Measurements from ENCODE around the gene OR52H1. TPM values are rescaled to one million over a fixed set of nuclear protein-coding genes. Genes with fewer than 3 reads are reported as not detected.

The OR52H1 gene
- total and polyA plus RNA-seq, 2 of the 8 experiments (the other 6 are each of a cell fraction or from before 2014, with no cell fraction given): 0.09 TPM; not detected in 1

Other genes starting within 250 kb of the OR52H1 start
- gene OR51B4, start 246.6 kb downstream of the OR52H1 start, total RNA-seq (2021; fragmentation: NEBNext Ultra II Directional; extraction: Animal tissue kit (Norgen Biotek cat#: 25700)): not detected in 2 replicates
- not detected in 2 replicates for gene OR51B4, start 246.6 kb downstream of the OR52H1 start, polyA plus RNA-seq (2011; rRNA removed)
- not detected in 2 replicates for gene OR51B2, start 224.2 kb downstream of the OR52H1 start, total RNA-seq (2021; fragmentation: NEBNext Ultra II Directional; extraction: Animal tissue kit (Norgen Biotek cat#: 25700))
- not detected in 2 replicates for gene OR51B2, start 224.2 kb downstream of the OR52H1 start, polyA plus RNA-seq (2011; rRNA removed)
- gene OR51B5, start 205.0 kb downstream of the OR52H1 start, total RNA-seq (2021; fragmentation: NEBNext Ultra II Directional; extraction: Animal tissue kit (Norgen Biotek cat#: 25700)): not detected in 2 replicates
- 0.06 TPM in 1 of 2 replicates, not detected in the other for gene OR51B5, start 205.0 kb downstream of the OR52H1 start, polyA plus RNA-seq (2011; rRNA removed)
- not detected in 2 replicates for gene OR51B6, start 197.0 kb downstream of the OR52H1 start, total RNA-seq (2021; fragmentation: NEBNext Ultra II Directional; extraction: Animal tissue kit (Norgen Biotek cat#: 25700))
- not detected in 2 replicates for gene OR51B6, start 197.0 kb downstream of the OR52H1 start, polyA plus RNA-seq (2011; rRNA removed)
- not detected in 2 replicates for gene OR51M1, start 164.7 kb downstream of the OR52H1 start, total RNA-seq (2021; fragmentation: NEBNext Ultra II Directional; extraction: Animal tissue kit (Norgen Biotek cat#: 25700))
- gene OR51M1, start 164.7 kb downstream of the OR52H1 start, polyA plus RNA-seq (2011; rRNA removed): 0.08 TPM in 1 of 2 replicates, not detected in the other
- not detected in 2 replicates for gene OR51Q1, start 126.4 kb downstream of the OR52H1 start, total RNA-seq (2021; fragmentation: NEBNext Ultra II Directional; extraction: Animal tissue kit (Norgen Biotek cat#: 25700))
- 0.08 and 0.13 TPM in 2 replicates for gene OR51Q1, start 126.4 kb downstream of the OR52H1 start, polyA plus RNA-seq (2011; rRNA removed)
- not detected in 2 replicates for gene OR51I1, start 107.0 kb downstream of the OR52H1 start, total RNA-seq (2021; fragmentation: NEBNext Ultra II Directional; extraction: Animal tissue kit (Norgen Biotek cat#: 25700))
- gene OR51I1, start 107.0 kb downstream of the OR52H1 start, polyA plus RNA-seq (2011; rRNA removed): not detected in 2 replicates
- not detected in 2 replicates for gene OR51I2, start 99.2 kb downstream of the OR52H1 start, total RNA-seq (2021; fragmentation: NEBNext Ultra II Directional; extraction: Animal tissue kit (Norgen Biotek cat#: 25700))
- gene OR51I2, start 99.2 kb downstream of the OR52H1 start, polyA plus RNA-seq (2011; rRNA removed): not detected in 2 replicates
- gene OR52D1, start 59.9 kb downstream of the OR52H1 start, total RNA-seq (2021; fragmentation: NEBNext Ultra II Directional; extraction: Animal tissue kit (Norgen Biotek cat#: 25700)): not detected in 2 replicates
- gene OR52D1, start 59.9 kb downstream of the OR52H1 start, polyA plus RNA-seq (2011; rRNA removed): not detected in 2 replicates
- not detected in 2 replicates for gene UBQLN3, start 38.6 kb downstream of the OR52H1 start, total RNA-seq (2021; fragmentation: NEBNext Ultra II Directional; extraction: Animal tissue kit (Norgen Biotek cat#: 25700))
- not detected in 2 replicates for gene UBQLN3, start 38.6 kb downstream of the OR52H1 start, polyA plus RNA-seq (2011; rRNA removed)
- not detected in 2 replicates for gene UBQLNL, start 31.8 kb downstream of the OR52H1 start, total RNA-seq (2021; fragmentation: NEBNext Ultra II Directional; extraction: Animal tissue kit (Norgen Biotek cat#: 25700))
- gene UBQLNL, start 31.8 kb downstream of the OR52H1 start, polyA plus RNA-seq (2011; rRNA removed): 0.22 and 0.35 TPM in 2 replicates
- not detected in 2 replicates for gene OR52B6, start 32.3 kb upstream of the OR52H1 start, total RNA-seq (2021; fragmentation: NEBNext Ultra II Directional; extraction: Animal tissue kit (Norgen Biotek cat#: 25700))
- gene OR52B6, start 32.3 kb upstream of the OR52H1 start, polyA plus RNA-seq (2011; rRNA removed): not detected in 2 replicates
- gene TRIM6, start 48.1 kb upstream of the OR52H1 start, total RNA-seq (2021; fragmentation: NEBNext Ultra II Directional; extraction: Animal tissue kit (Norgen Biotek cat#: 25700)): 20.6 and 21.6 TPM in 2 replicates
- 21.8 and 23.3 TPM in 2 replicates for gene TRIM6, start 48.1 kb upstream of the OR52H1 start, polyA plus RNA-seq (2011; rRNA removed)
- 0.63 and 0.76 TPM in 2 replicates for gene TRIM34, start 76.5 kb upstream of the OR52H1 start, total RNA-seq (2021; fragmentation: NEBNext Ultra II Directional; extraction: Animal tissue kit (Norgen Biotek cat#: 25700))
- 2.6 and 5.8 TPM in 2 replicates for gene TRIM34, start 76.5 kb upstream of the OR52H1 start, polyA plus RNA-seq (2011; rRNA removed)
- gene TRIM5, start 136.5 kb upstream of the OR52H1 start, total RNA-seq (2021; fragmentation: NEBNext Ultra II Directional; extraction: Animal tissue kit (Norgen Biotek cat#: 25700)): 33.3 and 35.5 TPM in 2 replicates
- gene TRIM5, start 136.5 kb upstream of the OR52H1 start, polyA plus RNA-seq (2011; rRNA removed): 14.5 and 23.5 TPM in 2 replicates
- 56.0 and 57.4 TPM in 2 replicates for gene TRIM22, start 141.2 kb upstream of the OR52H1 start, total RNA-seq (2021; fragmentation: NEBNext Ultra II Directional; extraction: Animal tissue kit (Norgen Biotek cat#: 25700))
- 42.9 and 82.7 TPM in 2 replicates for gene TRIM22, start 141.2 kb upstream of the OR52H1 start, polyA plus RNA-seq (2011; rRNA removed)
- gene OR56B1, start 187.9 kb upstream of the OR52H1 start, total RNA-seq (2021; fragmentation: NEBNext Ultra II Directional; extraction: Animal tissue kit (Norgen Biotek cat#: 25700)): not detected in 2 replicates
- gene OR56B1, start 187.9 kb upstream of the OR52H1 start, polyA plus RNA-seq (2011; rRNA removed): 0.08 and 0.20 TPM in 2 replicates
- not detected in 2 replicates for gene OR52N4, start 205.7 kb upstream of the OR52H1 start, total RNA-seq (2021; fragmentation: NEBNext Ultra II Directional; extraction: Animal tissue kit (Norgen Biotek cat#: 25700))
- gene OR52N4, start 205.7 kb upstream of the OR52H1 start, polyA plus RNA-seq (2011; rRNA removed): 3.5 and 3.7 TPM in 2 replicates
- not detected in 2 replicates for gene OR52N5, start 234.8 kb upstream of the OR52H1 start, total RNA-seq (2021; fragmentation: NEBNext Ultra II Directional; extraction: Animal tissue kit (Norgen Biotek cat#: 25700))
- gene OR52N5, start 234.8 kb upstream of the OR52H1 start, polyA plus RNA-seq (2011; rRNA removed): 0.06 and 0.12 TPM in 2 replicates
- not detected in 2 replicates for gene OR52N1, start 242.7 kb upstream of the OR52H1 start, total RNA-seq (2021; fragmentation: NEBNext Ultra II Directional; extraction: Animal tissue kit (Norgen Biotek cat#: 25700))
- gene OR52N1, start 242.7 kb upstream of the OR52H1 start, polyA plus RNA-seq (2011; rRNA removed): 0.09 TPM in 1 of 2 replicates, not detected in the other

Data from H1 (cell line).